AG04449 (cell line): ENCODE measurements around the gene PRRT1.
"Not testable (repeated sequence)": the region's sequence is repeated elsewhere in the genome, so short reads cannot be mapped to it uniquely, and the experiment has no call there.

Experiments
- CTCF ChIA-PET: fragments of 350-600 bp; formaldehyde crosslinking; extraction: SDS; loops from one replicate; lab custom pipeline; 2021; ENCODE audit warnings: antibody characterized with exemption; lab: Yijun Ruan, JAX
- POLR2A ChIA-PET: fragments of 400-600, 350-600 bp; formaldehyde crosslinking; extraction: SDS; loops from one replicate; lab custom pipeline; 2020; ENCODE audit warnings: antibody characterized with exemption, inconsistent platforms; lab: Yijun Ruan, JAX
- DNase-seq: peaks from one replicate; pipeline ENCODE4 v3.0.0-alpha.2; 2010; ENCODE audit warnings: low read depth, low spot score
- H3K4me3 ChIP-seq: 2 replicates; pipeline ENCODE4 v1.5.1; 2011; ENCODE audit warnings: low read depth, mild to moderate bottlenecking, control low read depth, low read length
- CTCF ChIP-seq: IDR thresholded peaks from one replicate; pipeline ENCODE4 v1.5.1; 2011; ENCODE audit warnings: mild to moderate bottlenecking, moderate library complexity, low read length, control low read depth, inconsistent platforms; ENCODE audit not compliant: insufficient read depth; ENCODE audit errors: missing control alignments

Gene PRRT1

GRCh38 chr6:32149092-32149755 lies 2.5 kb downstream of the PRRT1 start:
- no peak for DNase-seq
- ChIA-PET CTCF (no interaction called here), POLR2A (no interaction called here)
- H3K4me3 ChIP-seq: no peak overlapping the region
- TF ChIP-seq CTCF: no peak

GRCh38 chr6:32148289-32149091 lies 3.2 kb downstream of the PRRT1 start:
- ChIA-PET POLR2A (no interaction called here), CTCF (interaction anchor here (0.8 kb wide), 1 partner anchor 47 kb away, joined by 4 read pairs; no protein-coding TSS in a partner anchor)
- H3K4me3 ChIP-seq: no peak overlapping the region
- DNase-seq: no peak
- no peak for TF ChIP-seq CTCF

GRCh38 chr6:32147401-32148132 lies 4.2 kb downstream of the PRRT1 start:
- TF ChIP-seq CTCF: no peak
- CTCF ChIA-PET: interaction anchor here (0.8 to 1.0 kb wide), 2 partner anchors 28 to 48 kb away, joined by 3 to 4 read pairs; no protein-coding TSS in a partner anchor
- no peak for DNase-seq
- POLR2A ChIA-PET: no interaction called here
- H3K4me3 ChIP-seq: no peak overlapping the region

- DNase-seq: no peak
- ChIA-PET CTCF (interaction anchor here (1.0 to 1.8 kb wide), 2 partner anchors 12 to 28 kb away, joined by 4 read pairs; no protein-coding TSS in a partner anchor), POLR2A (interaction anchor here (0.6 kb wide), 1 partner anchor 25 kb away, joined by 3 read pairs; no protein-coding TSS in a partner anchor)
- no peak overlapping the region for H3K4me3 ChIP-seq
- no peak for TF ChIP-seq CTCF
Measured at GRCh38 chr6:32146687-32147086, 5.1 kb downstream of the PRRT1 start.

- no peak overlapping the region for H3K4me3 ChIP-seq
- TF ChIP-seq CTCF: no peak
- CTCF ChIA-PET: interaction anchor here (1.0 to 1.8 kb wide), 2 partner anchors 11 to 28 kb away, joined by 4 read pairs; no protein-coding TSS in a partner anchor
- DNase-seq: no peak
- POLR2A ChIA-PET: interaction anchor here (0.6 kb wide), 1 partner anchor 25 kb away, joined by 3 read pairs; no protein-coding TSS in a partner anchor
Measured at GRCh38 chr6:32146287-32146686, 5.5 kb downstream of the PRRT1 start.

- CTCF ChIA-PET: interaction anchor here (0.7 to 2.8 kb wide), 4 partner anchors 8 to 27 kb away, joined by 3 to 8 read pairs (median 5); no protein-coding TSS in a partner anchor
- DNase-seq, H3K4me3 ChIP-seq, POLR2A ChIA-PET: not testable (repeated sequence)
Measured at GRCh38 chr6:32144238-32144637, 7.5 kb downstream of the PRRT1 start.
